GM19452 (cell line): ENCODE data around the gene SDK1.

Experiments used
- ATAC-seq: cut with Tn5 transposase; IDR thresholded peaks from one replicate; pipeline ENCODE4 v1.9.1; 2021; ENCODE audit not compliant: unreplicated experiment

The SDK1 gene, protein sequence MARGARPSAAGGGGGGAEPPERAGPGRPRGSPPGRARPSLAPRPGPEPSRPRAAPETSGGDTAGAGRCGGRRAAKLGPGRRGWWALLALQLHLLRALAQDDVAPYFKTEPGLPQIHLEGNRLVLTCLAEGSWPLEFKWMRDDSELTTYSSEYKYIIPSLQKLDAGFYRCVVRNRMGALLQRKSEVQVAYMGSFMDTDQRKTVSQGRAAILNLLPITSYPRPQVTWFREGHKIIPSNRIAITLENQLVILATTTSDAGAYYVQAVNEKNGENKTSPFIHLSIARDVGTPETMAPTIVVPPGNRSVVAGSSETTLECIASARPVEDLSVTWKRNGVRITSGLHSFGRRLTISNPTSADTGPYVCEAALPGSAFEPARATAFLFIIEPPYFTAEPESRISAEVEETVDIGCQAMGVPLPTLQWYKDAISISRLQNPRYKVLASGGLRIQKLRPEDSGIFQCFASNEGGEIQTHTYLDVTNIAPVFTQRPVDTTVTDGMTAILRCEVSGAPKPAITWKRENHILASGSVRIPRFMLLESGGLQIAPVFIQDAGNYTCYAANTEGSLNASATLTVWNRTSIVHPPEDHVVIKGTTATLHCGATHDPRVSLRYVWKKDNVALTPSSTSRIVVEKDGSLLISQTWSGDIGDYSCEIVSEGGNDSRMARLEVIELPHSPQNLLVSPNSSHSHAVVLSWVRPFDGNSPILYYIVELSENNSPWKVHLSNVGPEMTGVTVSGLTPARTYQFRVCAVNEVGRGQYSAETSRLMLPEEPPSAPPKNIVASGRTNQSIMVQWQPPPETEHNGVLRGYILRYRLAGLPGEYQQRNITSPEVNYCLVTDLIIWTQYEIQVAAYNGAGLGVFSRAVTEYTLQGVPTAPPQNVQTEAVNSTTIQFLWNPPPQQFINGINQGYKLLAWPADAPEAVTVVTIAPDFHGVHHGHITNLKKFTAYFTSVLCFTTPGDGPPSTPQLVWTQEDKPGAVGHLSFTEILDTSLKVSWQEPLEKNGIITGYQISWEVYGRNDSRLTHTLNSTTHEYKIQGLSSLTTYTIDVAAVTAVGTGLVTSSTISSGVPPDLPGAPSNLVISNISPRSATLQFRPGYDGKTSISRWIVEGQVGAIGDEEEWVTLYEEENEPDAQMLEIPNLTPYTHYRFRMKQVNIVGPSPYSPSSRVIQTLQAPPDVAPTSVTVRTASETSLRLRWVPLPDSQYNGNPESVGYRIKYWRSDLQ (N-terminal part only)

DNA sequence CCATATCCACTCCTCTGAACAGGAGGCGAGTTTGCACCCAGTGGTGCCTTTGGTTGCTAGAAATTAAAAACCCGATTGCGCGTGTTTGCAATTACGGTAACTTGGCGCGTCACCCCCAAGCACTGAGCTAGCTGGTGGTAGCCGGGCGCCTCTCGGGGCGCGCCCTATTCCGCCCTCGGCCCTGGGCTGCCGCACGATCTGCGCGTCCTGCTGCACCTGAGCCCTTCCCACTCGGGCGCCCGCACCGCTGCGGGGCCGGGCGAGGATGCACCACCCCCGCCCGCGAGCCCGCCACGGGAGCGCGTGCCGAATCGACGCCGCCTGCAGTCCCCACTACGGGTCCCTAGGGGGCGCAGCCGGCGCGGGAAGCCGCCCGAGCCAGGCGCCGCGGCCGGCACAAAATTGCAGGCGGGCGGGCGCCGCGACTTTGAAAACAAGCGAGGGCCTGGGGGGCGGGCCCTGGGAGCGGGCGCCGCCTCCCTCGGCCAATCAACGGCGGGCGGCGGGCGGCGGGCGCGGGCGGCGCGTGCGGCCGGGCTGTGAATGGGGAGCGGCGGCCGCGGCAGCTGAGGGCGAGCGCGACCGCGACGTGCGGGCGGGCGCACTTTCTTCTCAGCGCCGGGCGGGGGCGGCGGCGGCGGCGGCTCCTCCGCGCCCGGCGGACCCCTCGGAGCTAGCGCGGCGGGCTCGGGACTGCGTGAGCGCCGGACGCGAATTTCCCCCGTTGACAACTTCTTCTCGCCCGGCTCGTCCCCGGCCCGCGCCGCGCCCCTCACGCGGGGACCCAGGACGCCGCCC is at the start of gene SDK1:
SDK1 (plus strand) TSS at position 602 of the 798 bp plus-strand sequence. CDS start 335 bp downstream, outside the sequence.
- ATAC-seq: peak; percentile 95

DNA sequence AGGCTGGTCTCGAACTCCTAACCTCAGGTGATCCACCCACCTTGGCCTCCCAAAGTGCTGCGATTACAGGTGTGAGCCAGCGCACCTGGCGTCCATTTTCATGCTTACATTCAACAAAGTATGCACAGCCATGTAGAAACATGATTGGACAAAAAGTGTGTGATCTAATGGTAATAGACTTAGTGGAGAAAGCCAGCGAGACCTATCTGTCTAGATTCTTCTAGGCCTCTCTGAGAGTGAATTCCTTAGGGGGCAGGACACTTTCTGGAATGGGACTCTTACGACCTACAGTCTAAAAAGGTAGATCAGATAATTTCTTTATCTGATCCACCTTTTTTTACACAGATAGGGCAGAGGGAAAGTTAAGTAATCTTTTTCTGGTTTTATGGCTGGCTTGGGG is 46.3 kb upstream of the SDK1 start:
- ATAC-seq: no peak

DNA sequence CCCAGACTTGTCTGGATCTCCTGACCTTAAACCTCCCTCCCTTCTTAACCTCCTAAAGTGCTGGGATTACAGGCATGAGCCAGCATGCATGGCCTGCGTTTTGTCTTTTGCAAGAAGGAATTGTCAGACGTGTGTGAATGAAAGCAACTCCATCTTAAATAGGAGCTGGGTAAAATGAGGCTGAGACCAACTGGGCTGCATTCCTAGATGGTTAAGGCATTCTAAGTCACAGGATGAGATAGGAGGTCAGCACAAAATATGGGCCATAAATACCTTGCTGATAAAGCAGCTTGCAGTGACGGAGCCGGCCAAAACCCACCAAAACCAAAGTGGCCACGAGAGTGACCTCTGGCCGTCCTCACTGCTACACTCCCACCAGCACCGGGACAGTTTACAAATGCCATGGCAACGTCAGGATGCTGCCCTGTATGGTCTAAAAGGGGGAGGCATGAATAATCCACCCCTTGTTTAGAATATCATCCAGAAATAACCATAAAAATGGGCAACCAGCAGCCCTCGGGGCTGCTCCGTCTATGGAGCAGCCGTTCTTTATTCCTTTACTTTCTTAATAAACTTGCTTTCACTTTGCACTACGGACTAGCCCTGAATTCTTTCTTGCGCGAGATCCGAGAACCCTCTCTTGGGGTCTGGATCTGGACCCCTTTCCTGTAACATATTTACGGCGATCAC is 41.2 kb upstream of the SDK1 start:
- ATAC-seq: no peak

DNA sequence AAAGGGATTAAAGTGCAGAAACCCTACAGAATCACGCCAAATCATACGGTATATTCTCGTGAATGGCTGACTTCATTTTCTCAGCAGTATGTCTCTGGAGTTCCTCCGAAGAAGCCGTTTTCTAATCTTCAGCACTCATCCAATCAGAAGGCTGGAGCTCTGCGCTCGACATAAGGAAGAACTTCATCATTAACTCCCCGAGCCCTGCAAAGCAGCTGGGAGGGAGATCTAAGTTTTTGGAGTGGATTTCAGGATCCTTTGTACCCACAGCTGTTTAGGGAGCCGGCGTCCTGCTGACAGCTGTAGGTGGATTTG is 40.7 kb upstream of the SDK1 start:
- ATAC-seq: no peak

DNA sequence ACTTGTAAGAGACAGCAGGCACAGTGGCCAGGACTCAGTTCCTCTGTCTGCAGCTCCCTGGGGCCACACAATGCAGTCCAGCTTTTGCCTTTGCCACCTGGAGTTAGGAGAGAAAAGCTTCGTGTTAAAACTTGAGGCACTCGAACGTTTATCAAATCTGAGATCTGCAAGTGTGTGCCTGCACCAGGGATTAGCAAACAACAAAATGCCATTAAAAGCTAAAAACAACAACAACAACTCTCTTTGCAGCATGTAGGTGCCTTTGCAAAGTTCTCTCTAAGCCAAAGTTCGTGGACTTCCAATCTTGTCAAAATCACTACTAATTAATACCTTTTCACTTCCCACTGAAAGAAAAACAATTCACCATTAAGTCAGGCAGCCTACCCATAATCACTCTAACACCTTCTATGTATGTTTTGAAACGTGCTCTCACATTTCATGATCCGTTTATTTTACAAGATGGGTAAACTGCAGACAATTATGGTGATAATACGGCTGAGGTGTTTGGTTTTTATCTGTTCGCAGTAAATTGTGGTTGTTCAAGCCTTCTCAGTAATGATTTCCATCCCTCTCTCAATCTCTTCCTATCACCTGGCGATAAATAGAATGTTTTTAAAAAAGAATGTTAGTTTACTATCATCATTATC is 36.2 kb upstream of the SDK1 start:
- ATAC-seq: no peak

DNA sequence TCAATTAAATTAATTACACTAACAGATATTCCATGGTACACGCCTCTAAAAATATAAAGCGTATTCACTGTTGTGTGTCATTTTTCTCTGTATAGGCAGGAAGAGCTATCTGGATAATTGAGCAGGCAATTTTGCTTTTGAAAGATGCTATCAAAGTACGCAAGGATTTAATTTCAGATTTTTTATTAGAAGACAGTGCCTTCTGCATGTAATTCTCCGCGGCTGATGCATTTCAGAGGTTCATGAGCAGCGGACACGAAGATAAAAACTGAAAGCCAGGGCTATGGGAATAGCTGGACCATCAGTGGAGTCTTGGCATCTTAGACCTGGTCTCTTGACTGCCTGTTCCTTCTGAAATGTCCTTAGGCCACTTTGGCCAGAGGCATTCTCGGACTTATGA is 35.7 kb upstream of the SDK1 start:
- no peak for ATAC-seq

DNA sequence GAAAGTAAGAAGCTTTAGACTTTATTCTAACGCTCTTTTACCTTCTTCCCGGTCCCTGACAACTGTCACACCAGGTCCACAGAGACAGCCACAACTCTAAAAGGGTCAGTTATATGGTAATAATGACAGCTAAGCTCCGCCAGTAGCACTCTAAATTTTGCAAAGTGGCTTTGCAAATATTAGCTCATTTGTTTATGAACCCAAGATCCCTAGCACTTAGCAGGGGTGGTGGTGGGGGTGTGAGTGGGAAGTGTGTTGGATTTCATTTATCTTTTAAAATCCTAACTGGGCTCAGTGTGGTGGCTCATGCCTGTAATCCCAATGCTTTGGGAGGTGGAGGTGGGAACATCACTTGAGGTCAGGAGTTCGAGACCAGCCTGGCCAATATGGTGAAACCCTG is 34.8 kb upstream of the SDK1 start:
- no peak for ATAC-seq

DNA sequence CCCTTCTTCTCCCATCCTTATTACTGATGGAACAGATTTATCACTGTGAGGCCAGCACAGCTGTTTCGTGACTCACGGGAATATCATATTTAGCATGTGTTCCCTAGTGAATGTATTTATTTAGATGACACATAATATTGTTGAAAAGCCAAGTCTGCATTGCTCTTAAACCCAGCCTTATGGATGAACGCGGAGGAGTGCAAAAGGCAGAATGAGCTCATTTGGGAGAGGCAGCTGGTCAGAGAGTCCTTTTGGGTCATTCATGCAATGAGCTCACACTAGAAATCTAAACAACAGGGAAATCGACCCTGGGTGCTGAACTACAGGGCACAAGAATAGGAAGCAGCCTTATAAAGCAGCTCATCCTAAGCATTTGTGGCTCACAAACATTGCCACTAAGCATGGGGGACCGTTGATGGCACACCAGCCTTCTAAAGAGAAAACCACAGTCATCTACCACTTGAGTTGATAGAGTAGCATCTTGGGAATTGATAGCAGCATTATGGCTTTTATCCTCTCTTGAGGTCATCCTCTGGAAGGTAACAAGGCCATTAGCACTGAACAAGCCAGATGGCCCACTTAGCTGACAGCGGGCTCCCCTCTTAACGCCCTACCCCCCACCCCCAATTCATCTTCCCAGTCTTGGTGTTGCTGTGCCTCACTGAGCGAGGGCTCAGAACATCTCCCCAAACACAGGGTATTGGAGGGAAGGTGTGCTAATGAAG is 32.9 kb upstream of the SDK1 start:
- ATAC-seq: no peak

DNA sequence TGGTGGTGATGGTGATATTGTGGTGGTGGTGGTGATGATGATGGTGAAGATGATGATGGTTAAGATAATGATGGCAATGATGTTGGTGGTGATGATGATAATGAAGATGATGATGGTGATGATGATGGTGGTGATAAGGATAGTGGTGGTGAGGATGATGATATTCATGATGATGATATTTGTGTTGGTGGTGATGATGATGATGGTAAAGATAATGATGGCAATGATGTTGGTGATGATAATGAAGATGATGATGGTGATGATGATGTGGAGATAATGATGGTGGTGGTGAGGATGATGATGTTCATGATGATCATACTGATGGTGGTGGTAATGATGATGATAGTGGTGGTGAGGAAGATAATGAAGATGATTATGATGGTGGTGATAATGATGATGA is 30.7 kb upstream of the SDK1 start:
- no peak for ATAC-seq

DNA sequence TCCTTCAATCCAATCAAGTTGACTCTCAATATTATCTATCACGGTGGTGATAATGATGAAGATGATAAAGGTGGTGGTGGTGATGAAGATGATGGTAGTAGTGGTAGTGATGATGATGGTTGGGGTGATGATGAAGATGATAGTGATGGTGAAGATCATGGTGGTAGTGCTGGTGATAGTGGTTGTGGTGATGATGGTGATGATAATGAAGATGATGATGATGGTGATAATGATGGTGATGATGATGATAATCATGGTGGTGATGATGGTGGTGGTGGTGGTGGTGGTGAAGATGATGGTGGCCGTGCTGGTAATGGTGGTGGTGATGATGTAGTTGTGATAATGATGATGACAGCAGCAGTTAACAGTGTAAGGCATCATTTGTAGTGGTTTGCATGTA is 29.8 kb upstream of the SDK1 start:
- ATAC-seq: no peak

DNA sequence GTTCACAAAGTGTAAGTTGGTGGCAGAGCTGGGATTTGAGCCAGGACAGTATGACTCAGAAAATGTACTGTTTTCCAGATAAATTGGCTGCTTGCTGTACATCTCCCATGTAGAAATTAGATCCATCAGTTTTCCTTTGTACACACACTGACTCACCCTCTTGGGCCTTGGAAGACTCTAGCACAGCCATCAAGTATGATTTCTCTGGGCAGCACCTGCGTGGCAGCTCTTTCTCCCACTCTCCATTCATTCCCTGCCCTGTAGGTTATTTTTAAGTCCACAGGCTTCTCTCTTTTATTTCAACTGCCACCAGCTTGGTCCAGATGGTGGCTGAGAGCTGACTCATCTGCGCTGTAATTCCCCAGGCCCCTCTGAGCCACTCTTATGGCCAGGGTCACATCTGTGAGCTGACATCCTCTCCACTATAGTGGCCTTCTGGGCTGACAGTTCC is 28.3 kb upstream of the SDK1 start:
- ATAC-seq: no peak

DNA sequence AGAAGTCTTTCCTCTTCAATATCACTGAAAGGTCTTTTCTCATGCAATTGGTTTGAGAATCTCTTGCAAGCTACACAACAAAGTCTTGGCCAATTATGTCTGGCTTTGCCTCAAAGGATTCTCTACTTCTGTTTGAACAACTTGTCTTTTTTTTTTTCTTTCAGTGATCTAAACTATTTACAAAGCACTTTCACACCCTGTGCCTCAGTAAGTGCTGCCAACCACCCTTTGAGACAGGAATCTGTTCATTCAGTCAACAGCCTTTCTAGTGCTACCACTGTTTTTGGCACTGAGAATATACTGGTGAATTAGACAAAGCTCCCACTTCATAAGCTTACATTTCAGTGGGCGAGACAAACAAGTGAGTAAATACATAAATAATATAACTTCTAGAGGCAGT is 26.9 kb upstream of the SDK1 start:
- no peak for ATAC-seq

DNA sequence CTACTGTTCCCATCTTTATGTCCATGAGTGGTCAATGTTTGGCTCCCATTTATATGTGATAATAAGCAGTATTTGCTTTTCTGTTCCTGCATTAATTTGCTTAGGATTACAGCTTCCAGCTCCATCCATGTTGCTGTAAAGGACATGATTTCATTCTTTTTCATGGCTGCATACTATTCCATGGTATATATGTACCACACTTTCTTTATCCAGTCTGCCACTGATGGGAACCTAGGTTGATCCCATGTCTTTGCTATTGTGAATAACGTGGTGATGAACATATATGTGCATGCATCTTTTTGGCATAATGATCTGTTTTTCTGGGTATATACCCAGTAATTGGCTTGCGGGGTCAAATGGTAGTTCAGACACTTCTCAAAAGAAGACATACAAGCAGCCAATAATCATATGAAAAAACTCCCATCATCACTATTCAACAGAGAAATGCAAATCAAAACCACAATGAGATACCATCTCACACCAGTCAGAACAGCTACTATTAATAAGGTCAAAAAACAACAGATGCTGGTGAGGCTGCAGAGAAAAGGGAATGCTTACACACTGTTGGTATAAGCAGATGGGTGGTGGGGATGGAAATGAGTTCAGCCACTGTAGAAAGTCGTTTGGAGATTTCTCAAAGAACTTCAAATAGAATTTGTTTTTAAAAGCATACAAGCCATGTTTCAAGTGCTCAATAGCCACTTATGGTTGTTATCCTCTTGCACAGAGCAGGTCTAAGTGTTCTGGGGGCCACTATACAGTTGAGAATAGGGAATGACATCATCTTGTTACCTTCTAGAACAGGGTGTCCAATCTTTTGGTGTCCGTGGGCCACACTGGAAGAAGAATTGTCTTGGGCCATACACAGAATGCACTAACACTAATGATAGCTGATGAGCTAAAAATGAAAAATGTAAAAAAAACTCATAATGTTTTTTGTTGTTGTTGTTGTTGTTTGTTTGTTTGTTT is 23.2 kb upstream of the SDK1 start:
- no peak for ATAC-seq

DNA sequence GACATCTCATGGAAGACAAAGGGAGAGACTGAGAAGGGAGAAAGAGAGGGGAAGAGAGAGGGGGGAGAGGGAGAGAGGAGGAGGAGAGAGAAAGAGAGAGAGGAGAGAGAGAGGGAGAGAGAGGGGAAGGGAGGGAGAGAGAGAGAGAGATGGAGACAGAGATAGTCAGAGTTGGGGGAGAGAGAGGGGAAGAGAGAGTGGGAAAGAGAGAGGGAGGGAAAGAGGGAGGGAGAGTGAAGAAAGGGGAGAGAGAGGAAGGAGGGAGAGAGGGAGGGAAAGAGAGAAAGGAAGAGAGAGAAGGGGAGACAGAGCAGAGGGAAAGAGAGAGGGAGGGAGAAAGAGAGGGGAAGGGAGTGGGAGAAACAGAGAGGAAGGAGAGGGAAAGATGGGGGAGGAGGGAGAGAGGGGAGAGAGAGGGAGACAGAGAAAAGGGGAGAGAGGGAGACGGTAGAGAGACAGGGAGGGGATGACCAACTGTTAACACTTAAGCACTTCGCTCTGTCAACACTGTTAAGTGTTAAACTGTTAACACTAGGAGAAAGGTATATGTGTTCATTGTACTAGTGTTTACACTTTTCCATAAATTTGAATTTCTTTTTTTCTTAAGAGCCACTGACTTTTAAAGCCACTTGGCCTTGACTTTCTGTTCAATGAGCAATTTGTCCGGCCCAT is 21.8 kb upstream of the SDK1 start:
- ATAC-seq: no peak

DNA sequence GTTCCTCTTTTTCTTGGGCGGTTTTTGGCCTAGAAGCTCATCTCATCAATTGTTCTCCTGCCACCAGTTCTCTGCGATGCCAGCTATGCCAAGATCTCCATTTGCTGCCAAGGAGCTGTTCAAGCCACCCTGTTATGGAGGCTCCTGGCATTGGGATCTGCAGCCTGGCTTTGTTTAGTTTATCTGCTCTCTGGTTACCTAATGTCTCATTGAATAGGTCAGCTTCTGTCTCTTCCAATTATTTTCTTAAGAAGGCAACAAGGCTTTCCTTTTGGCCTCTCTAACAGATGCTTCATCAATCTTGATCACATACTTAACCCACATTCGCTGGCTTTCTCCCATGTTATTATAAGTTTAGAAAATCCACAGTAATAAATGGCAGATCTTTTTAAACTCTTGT is 20.6 kb upstream of the SDK1 start:
- no peak for ATAC-seq

DNA sequence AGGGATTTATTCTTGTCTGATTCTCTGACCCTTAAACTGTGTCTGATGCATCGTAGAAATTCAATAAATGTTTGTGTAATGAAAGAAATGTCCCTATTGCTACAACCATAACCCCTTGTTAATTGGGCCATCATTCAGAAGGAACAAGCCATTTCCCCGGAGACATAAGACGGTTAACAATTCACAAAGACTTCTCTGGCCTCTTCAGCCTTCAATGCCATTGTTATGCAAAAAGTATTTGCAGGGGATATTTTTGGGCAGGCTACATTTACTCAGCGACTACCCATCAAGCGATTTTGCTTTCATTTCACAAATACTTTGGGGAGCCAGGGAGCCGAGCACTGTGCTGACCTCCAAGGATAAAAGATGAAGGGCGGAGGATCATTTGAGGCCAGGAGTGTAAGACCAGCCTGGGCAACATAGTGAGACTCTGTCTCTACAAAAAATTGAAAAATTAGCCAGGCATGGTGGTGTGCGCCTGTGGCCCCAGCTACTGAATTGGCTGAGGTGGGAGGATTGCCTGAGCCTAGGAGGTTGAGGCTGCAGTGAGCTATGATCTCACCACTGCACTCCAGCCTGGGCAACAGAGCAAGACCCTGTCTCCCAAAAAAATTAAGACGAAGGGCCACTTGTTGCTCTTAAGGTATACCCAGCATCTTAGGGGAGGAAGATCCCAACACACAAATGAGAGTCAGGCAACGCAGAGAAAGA is 20.0 kb upstream of the SDK1 start:
- no peak for ATAC-seq

DNA sequence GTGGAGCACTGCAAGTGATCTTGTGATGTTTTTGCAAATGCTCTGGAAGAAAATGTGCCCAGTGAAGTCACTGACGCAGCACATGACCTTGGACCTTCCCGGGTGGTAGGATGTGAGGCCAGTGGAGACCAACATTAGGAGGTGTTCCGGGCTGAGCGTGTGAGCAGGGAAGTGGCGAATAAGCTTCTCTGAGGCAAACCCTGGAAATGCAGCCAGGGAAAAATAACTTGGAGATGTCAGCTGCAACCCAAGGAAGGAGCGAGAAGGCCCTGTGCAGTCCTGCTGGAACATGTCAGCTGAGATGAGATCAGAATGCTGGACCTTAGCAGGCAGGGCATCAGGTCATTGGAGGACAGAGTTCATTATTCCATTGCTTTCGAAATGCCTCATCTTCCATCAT is 18.6 kb upstream of the SDK1 start:
- ATAC-seq: no peak
